K562 (cell line): Measurements from ENCODE around the gene CSDE1. TPM values are rescaled to one million over a fixed set of nuclear protein-coding genes. Genes with fewer than 3 reads are reported as not detected.

ENCODE experiments used
- ARID1B ChIP-seq: fragments of 450-650 bp; IDR thresholded peaks from 2 replicates; pipeline ENCODE4 v1.6.1; 2016; ENCODE audit warnings: antibody characterized with exemption, mild to moderate bottlenecking, inconsistent platforms
- ATF1 ChIP-seq, 2 experiments: fragments of 450-650 bp in 1 of 2; IDR thresholded peaks; 2 replicates each; pipeline ENCODE4 v1.6.1; 2016; ENCODE audit warnings: missing compliant biosample characterization in 1 of 2, missing genetic modification characterization in 1 of 2
- BHLHE40 ChIP-seq: IDR thresholded peaks from 2 replicates; pipeline ENCODE4 v1.6.1; 2011; ENCODE audit warnings: low read length, improper control_type of control experiment
- BMI1 ChIP-seq: fragments of 150-350 bp; IDR thresholded peaks from 2 replicates; pipeline ENCODE4 v1.6.1; 2014; ENCODE audit warnings: low read length
- ELK3 ChIP-seq: fragments of 450-650 bp; formaldehyde crosslinking; IDR thresholded peaks from 2 replicates; pipeline ENCODE4 v1.4.0; 2020; ENCODE audit warnings: mild to moderate bottlenecking
- EWSR1 ChIP-seq: fragments of 450-650 bp; IDR thresholded peaks from 2 replicates; pipeline ENCODE4 v1.6.1; 2018; ENCODE audit warnings: borderline replicate concordance, mild to moderate bottlenecking, low read depth, moderate library complexity; ENCODE audit not compliant: partially characterized antibody
- HCFC1 ChIP-seq: IDR thresholded peaks from 2 replicates; pipeline ENCODE4 v1.6.1; 2012; ENCODE audit warnings: low read depth, low read length, improper control_type of control experiment
- HNRNPLL ChIP-seq: fragments of 200-400 bp; formaldehyde crosslinking; IDR thresholded peaks from 2 replicates; pipeline ENCODE4 v1.6.1; 2017; ENCODE audit warnings: low read length, low read depth, mild to moderate bottlenecking; ENCODE audit not compliant: poor library complexity, severe bottlenecking
- POLR2AphosphoS5 ChIP-seq: IDR thresholded peaks from 2 replicates; pipeline ENCODE4 v1.6.1; 2011; ENCODE audit warnings: mild to moderate bottlenecking, low read depth, low read length, moderate library complexity; ENCODE audit not compliant: control insufficient read depth, insufficient read depth
- SMAD4 ChIP-seq: fragments of 250-450 bp; sonication (Bioruptor Pico); conservative IDR thresholded peaks from 2 replicates; pipeline ENCODE4 v1.8.0; 2021; ENCODE audit warnings: inconsistent platforms, mild to moderate bottlenecking, moderate library complexity
- SMARCE1 ChIP-seq: fragments of 450-650 bp; IDR thresholded peaks from 2 replicates; pipeline ENCODE4 v1.7.1; 2016; ENCODE audit warnings: mild to moderate bottlenecking
- SP2 ChIP-seq: IDR thresholded peaks from 2 replicates; pipeline ENCODE4 v1.6.1; 2011; ENCODE audit warnings: mild to moderate bottlenecking, low read depth, low read length, moderate library complexity; ENCODE audit not compliant: poor library complexity, severe bottlenecking; ENCODE audit errors: extremely low read depth
- SRSF9 ChIP-seq: fragments of 200-400 bp; formaldehyde crosslinking; IDR thresholded peaks from 2 replicates; pipeline ENCODE4 v1.6.1; 2017; ENCODE audit warnings: low read depth, low read length, borderline replicate concordance
- SUPT5H ChIP-seq: fragments of 450-650 bp; IDR thresholded peaks from 2 replicates; pipeline ENCODE4 v1.6.1; 2016
- TEAD1 ChIP-seq, 2 experiments: fragments of 450-650 bp in 1 of 2; sonication (generic) in 1 of 2; formaldehyde crosslinking; IDR thresholded peaks; 2 replicates each; pipeline versions ENCODE4 v1.4.0 to v1.8.0; 2020 to 2022; ENCODE audit warnings: mild to moderate bottlenecking in 2 of 2, missing genetic modification reagents in 1 of 2
- XRCC4 ChIP-seq: IDR thresholded peaks from one replicate; pipeline ENCODE4 v1.6.1; 2011; ENCODE audit not compliant: insufficient read depth, insufficient read length; ENCODE audit errors: extremely low read depth
- ZBTB12 ChIP-seq: fragments of 250-450 bp; sonication (Bioruptor Pico); IDR thresholded peaks from 2 replicates; pipeline ENCODE4 v1.4.0; 2020
- ZNF561 ChIP-seq: fragments of 450-650 bp; formaldehyde crosslinking; conservative IDR thresholded peaks from 2 replicates; pipeline ENCODE4 v1.4.0; 2020; ENCODE audit warnings: mild to moderate bottlenecking, moderate library complexity
- polyA plus RNA-seq, 8 experiments: library from polyadenylated mRNA; depleted of rRNA in 4 of 8; stranded (reverse) in 5 of 8; unstranded in 3 of 8; fragments of >200 nt; fragmentation: Nextera tagmentation in 2 of 8; fragmentation: Illumina TruSeq in 1 of 8; extraction: Ambion mirVana in 2 of 8; extraction: Trizol in 1 of 8; gene quantifications; 2 replicates each; pipeline versions ENCODE4 v1.2.1 to v1.2.3, GENCODE V29; 2011 to 2014; ENCODE audit warnings: inconsistent platforms in 1 of 8, missing spikeins in 1 of 8
- total RNA-seq, 7 experiments: library from RNA; depleted of rRNA in 6 of 7; stranded (reverse); fragments of >200 nt in 6 of 7; fragmentation: Illumina TruSeq in 2 of 7; extraction: Trizol in 2 of 7; gene quantifications; 2 replicates each; pipeline versions ENCODE4 v1.2.1 to v1.2.3, GENCODE V29; 2011 to 2021; ENCODE audit warnings: low replicate concordance in 1 of 7
- TF ChIP-seq, protein P1 (sequence below): sonication (generic); formaldehyde crosslinking; IDR thresholded peaks from 2 replicates; pipeline ENCODE4 v1.8.0; 2023; ENCODE audit warnings: mild to moderate bottlenecking, missing genetic modification reagents
- TF ChIP-seq, protein P2 (sequence below): fragments of 450-650 bp; formaldehyde crosslinking; conservative IDR thresholded peaks from 2 replicates; pipeline ENCODE4 v1.4.0; 2022; ENCODE audit warnings: mild to moderate bottlenecking, missing genetic modification characterization
- TF ChIP-seq, protein P3 (sequence below): fragments of 250-450 bp; sonication (Bioruptor Pico); IDR thresholded peaks from 2 replicates; pipeline ENCODE4 v1.5.0; 2021

The CSDE1 gene
- total and polyA plus RNA-seq, 9 of the 15 experiments (the other 6 are each of a cell fraction or from before 2014, with no cell fraction given): 174 to 538 (median 403) TPM

- TF ChIP-seq ATF1 (CRISPR knock-in tag; IDR thresholded peaks at IDR 0.05) (peak; percentile 72), ATF1 (tag; IDR thresholded peaks at IDR 0.05) (peak; percentile 97), SUPT5H (peak; percentile 98), HNRNPLL (peak; percentile 80), HCFC1 (peak; percentile 79), SRSF9 (no peak), XRCC4 (no peak), ZBTB12 (CRISPR knock-in tag) (peak; percentile 97), SMARCE1 (peak; percentile 54), BMI1 (0 out of 2 replicates have a peak, but pooled peaks have one; percentile 21), TEAD1 (CRISPR knock-in tag; IDR thresholded peaks at IDR 0.05) (peak in 1 of 2 experiments; percentile 57; a peak in 1 of 4 replicates), SP2 (peak; percentile 13), ZNF561 (no peak), POLR2AphosphoS5 (peak; percentile 96), ELK3 (CRISPR knock-in tag) (no peak), ARID1B (peak; percentile 67), EWSR1 (no peak), BHLHE40 (peak; percentile 97), SMAD4 (CRISPR knock-in tag) (peak; percentile 22; the same call in 1 of the 2 replicates)
- TF ChIP-seq, protein P1, sequence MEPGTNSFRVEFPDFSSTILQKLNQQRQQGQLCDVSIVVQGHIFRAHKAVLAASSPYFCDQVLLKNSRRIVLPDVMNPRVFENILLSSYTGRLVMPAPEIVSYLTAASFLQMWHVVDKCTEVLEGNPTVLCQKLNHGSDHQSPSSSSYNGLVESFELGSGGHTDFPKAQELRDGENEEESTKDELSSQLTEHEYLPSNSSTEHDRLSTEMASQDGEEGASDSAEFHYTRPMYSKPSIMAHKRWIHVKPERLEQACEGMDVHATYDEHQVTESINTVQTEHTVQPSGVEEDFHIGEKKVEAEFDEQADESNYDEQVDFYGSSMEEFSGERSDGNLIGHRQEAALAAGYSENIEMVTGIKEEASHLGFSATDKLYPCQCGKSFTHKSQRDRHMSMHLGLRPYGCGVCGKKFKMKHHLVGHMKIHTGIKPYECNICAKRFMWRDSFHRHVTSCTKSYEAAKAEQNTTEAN: no peak
- TF ChIP-seq, protein P2, sequence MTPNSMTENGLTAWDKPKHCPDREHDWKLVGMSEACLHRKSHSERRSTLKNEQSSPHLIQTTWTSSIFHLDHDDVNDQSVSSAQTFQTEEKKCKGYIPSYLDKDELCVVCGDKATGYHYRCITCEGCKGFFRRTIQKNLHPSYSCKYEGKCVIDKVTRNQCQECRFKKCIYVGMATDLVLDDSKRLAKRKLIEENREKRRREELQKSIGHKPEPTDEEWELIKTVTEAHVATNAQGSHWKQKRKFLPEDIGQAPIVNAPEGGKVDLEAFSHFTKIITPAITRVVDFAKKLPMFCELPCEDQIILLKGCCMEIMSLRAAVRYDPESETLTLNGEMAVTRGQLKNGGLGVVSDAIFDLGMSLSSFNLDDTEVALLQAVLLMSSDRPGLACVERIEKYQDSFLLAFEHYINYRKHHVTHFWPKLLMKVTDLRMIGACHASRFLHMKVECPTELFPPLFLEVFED (CRISPR knock-in tag): no peak
- TF ChIP-seq, protein P3, sequence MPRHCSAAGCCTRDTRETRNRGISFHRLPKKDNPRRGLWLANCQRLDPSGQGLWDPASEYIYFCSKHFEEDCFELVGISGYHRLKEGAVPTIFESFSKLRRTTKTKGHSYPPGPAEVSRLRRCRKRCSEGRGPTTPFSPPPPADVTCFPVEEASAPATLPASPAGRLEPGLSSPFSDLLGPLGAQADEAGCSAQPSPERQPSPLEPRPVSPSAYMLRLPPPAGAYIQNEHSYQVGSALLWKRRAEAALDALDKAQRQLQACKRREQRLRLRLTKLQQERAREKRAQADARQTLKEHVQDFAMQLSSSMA (CRISPR knock-in tag): no peak
Observed at GRCh38 chr1:114780344-114781226, 22.8 kb upstream of the CSDE1 start, which contains the start of gene SIKE1 (continued).
